K562 (cell line): ENCODE measurements around the gene ITPR2. TPM values are rescaled to one million over a fixed set of nuclear protein-coding genes. Genes with fewer than 3 reads are reported as not detected.

Source experiments
- ATAC-seq: fragments of 200-7000 bp; cut with Tn5 transposase; 3 replicates; pipeline ENCODE4 v1.9.1; 2020; ENCODE audit warnings: moderate library complexity
- BruUV-seq: library from RNA; stranded (reverse); fragments of 400-500 nt; replicated peaks from 2 replicates; lab custom pipeline; 2021; lab: Mats Ljungman, UMichigan
- CTCF ChIA-PET: fragments of 300-600 bp; formaldehyde crosslinking; extraction: SDS; loops from one replicate; lab custom pipeline; 2021; ENCODE audit warnings: low intra/inter-chr PET ratio; lab: Yijun Ruan, JAX
- POLR2A ChIA-PET: fragments of 300-600, 350-650 bp; sonication (Branson Sonifier 250); formaldehyde crosslinking; extraction: SDS; loops from one replicate; lab custom pipeline; 2021; ENCODE audit warnings: antibody characterized with exemption, inconsistent platforms; lab: Yijun Ruan, JAX
- DNase-seq, 4 experiments: peaks; one replicate each; pipeline versions ENCODE4 v3.0.0 to v3.0.0-alpha.2; 2011 to 2018; ENCODE audit warnings: low spot score in 3 of 4, mixed read lengths in 3 of 4; ENCODE audit errors: extremely low read depth in 1 of 4
- FAIRE-seq: peaks from 2 replicates; lab custom pipeline; 2011; peaks lifted over from hg19 to GRCh38; lab: Jason Lieb, UNC
- H2AFZ ChIP-seq: 2 replicates; pipeline ENCODE4 v1.6.0; 2011; ENCODE audit warnings: low read depth, low read length, control low read depth, inconsistent platforms
- H3K27ac ChIP-seq: fragments of 200-600 bp; 3 replicates; pipeline ENCODE4 v1.8.0; 2011; ENCODE audit warnings: low read depth, mild to moderate bottlenecking, control low read depth, inconsistent platforms, low read length, moderate library complexity, mixed read lengths; ENCODE audit errors: extremely low read depth
- H3K27me3 ChIP-seq, 2 experiments: fragments of 300-600 bp in 1 of 2; 2 replicates in 1 of 2; 3 replicates in 1 of 2; pipeline versions ENCODE4 v1.6.0 to v1.8.0; 2011; ENCODE audit warnings: inconsistent platforms in 2 of 2, low read length in 2 of 2, mild to moderate bottlenecking in 1 of 2, mixed read lengths in 1 of 2, moderate library complexity in 1 of 2; ENCODE audit not compliant: control insufficient read depth in 2 of 2, insufficient read depth in 2 of 2
- H3K36me3 ChIP-seq: fragments of 300-600 bp; 3 replicates; pipeline ENCODE4 v1.8.0; 2011; ENCODE audit warnings: mild to moderate bottlenecking, low read length, inconsistent platforms; ENCODE audit not compliant: control insufficient read depth, insufficient read depth
- H3K4me1 ChIP-seq, 2 experiments: fragments of 200-600 bp in 1 of 2; replicated peaks in 1 of 2; 2 replicates in 1 of 2; 3 replicates in 1 of 2; pipeline versions ENCODE4 v1.5.1 to v1.8.0; 2011; ENCODE audit warnings: inconsistent platforms in 2 of 2, low read length in 2 of 2, mild to moderate bottlenecking in 1 of 2, mixed read lengths in 1 of 2, moderate library complexity in 1 of 2; ENCODE audit not compliant: control insufficient read depth in 2 of 2, insufficient read depth in 2 of 2
- H3K4me2 ChIP-seq: 2 replicates; pipeline ENCODE4 v1.6.1; 2011; ENCODE audit warnings: low read length, control low read depth, inconsistent platforms, mixed read lengths; ENCODE audit not compliant: insufficient read depth
- H3K4me3 ChIP-seq: fragments of 200-600 bp; sonication (generic), shearing (Covaris generic); 2 replicates; pipeline ENCODE4 v1.5.1; 2016; ENCODE audit warnings: control low read depth, inconsistent platforms
- H3K79me2 ChIP-seq: fragments of 200-600 bp; 3 replicates; pipeline ENCODE4 v1.8.0; 2011; ENCODE audit warnings: low read length, inconsistent platforms; ENCODE audit not compliant: control insufficient read depth, insufficient read depth
- H3K9ac ChIP-seq, 2 experiments: 2 replicates each; pipeline versions ENCODE4 v1.6.0 to v1.6.1; 2011; ENCODE audit warnings: low read depth in 2 of 2, low read length in 2 of 2, control low read depth in 1 of 2, inconsistent platforms in 1 of 2, mild to moderate bottlenecking in 1 of 2, mixed read lengths in 1 of 2; ENCODE audit not compliant: insufficient read depth in 1 of 2
- H3K9me1 ChIP-seq: one replicate; pipeline ENCODE4 v1.6.0; 2011; ENCODE audit warnings: inconsistent platforms, mild to moderate bottlenecking, low read length, moderate library complexity; ENCODE audit not compliant: control insufficient read depth, insufficient read depth
- H3K9me3 ChIP-seq: replicated peaks from 2 replicates; pipeline ENCODE4 v1.5.1; 2011; ENCODE audit warnings: low read depth, low read length, inconsistent platforms; ENCODE audit not compliant: control insufficient read depth, insufficient read depth
- H4K20me1 ChIP-seq: replicated peaks from 2 replicates; pipeline ENCODE4 v1.6.1; 2011; ENCODE audit warnings: low read length, inconsistent platforms, mixed read lengths; ENCODE audit not compliant: control insufficient read depth, insufficient read depth
- ARID2 ChIP-seq: fragments of 450-650 bp; IDR thresholded peaks from 2 replicates; pipeline ENCODE4 v1.6.1; 2017; ENCODE audit warnings: antibody characterized with exemption, mild to moderate bottlenecking
- CHAMP1 ChIP-seq: fragments of 450-650 bp; IDR thresholded peaks from 2 replicates; pipeline ENCODE4 v1.6.1; 2016; ENCODE audit warnings: mild to moderate bottlenecking
- DLX4 ChIP-seq: fragments of 250-450 bp; sonication (Bioruptor Pico); IDR thresholded peaks from 2 replicates; pipeline ENCODE4 v1.6.1; 2021; ENCODE audit warnings: mild to moderate bottlenecking
- HMBOX1 ChIP-seq: sonication (generic); IDR thresholded peaks from 2 replicates; pipeline ENCODE4 v1.6.1; 2016
- KAT7 ChIP-seq: sonication (generic); formaldehyde crosslinking; IDR thresholded peaks from 2 replicates; pipeline ENCODE4 v1.8.0; 2022; ENCODE audit warnings: missing genetic modification reagents, mild to moderate bottlenecking, borderline replicate concordance
- KLF6 ChIP-seq: fragments of 250-450 bp; sonication (Bioruptor Pico); IDR thresholded peaks from 2 replicates; pipeline ENCODE4 v1.4.0; 2020; ENCODE audit warnings: mild to moderate bottlenecking, moderate library complexity, borderline replicate concordance
- RFX5 ChIP-seq: IDR thresholded peaks from 2 replicates; pipeline ENCODE4 v1.6.1; 2011; ENCODE audit warnings: low read depth, mild to moderate bottlenecking, improper control_type of control experiment, low read length
- STAT6 ChIP-seq: sonication (generic); formaldehyde crosslinking; IDR thresholded peaks from 2 replicates; pipeline ENCODE4 v1.8.1; 2023; ENCODE audit warnings: mild to moderate bottlenecking, missing genetic modification reagents
- ZKSCAN8 ChIP-seq: fragments of 200-800 bp; sonication (Bioruptor generic); IDR thresholded peaks from 2 replicates; pipeline ENCODE4 v1.6.1; 2016; ENCODE audit warnings: missing genetic modification characterization, missing compliant biosample characterization
- ZNF165 ChIP-seq: fragments of 250-450 bp; sonication (Bioruptor Pico); IDR thresholded peaks from 2 replicates; pipeline ENCODE4 v1.4.0; 2020; ENCODE audit warnings: borderline replicate concordance
- ZNF766 ChIP-seq: fragments of 200-800 bp; sonication (Bioruptor generic); conservative IDR thresholded peaks from 2 replicates; pipeline ENCODE4 v1.6.1; 2016; ENCODE audit warnings: missing genetic modification characterization, missing compliant biosample characterization
- ZNF830 ChIP-seq: fragments of 250-450 bp; sonication (Bioruptor Pico); IDR thresholded peaks from 2 replicates; pipeline ENCODE4 v1.5.0; 2021; ENCODE audit warnings: mild to moderate bottlenecking
- WGBS: fragments of 100-300 bp; shearing (Covaris generic); methylation state at CpG from one replicate; pipeline ENCODE4 v1.1.6; 2016; ENCODE audit warnings: low coverage, mixed read lengths; ENCODE audit not compliant: insufficient coverage; ENCODE audit errors: missing lambda C conversion rate; 5-methylcytosine and 5-hydroxymethylcytosine counted together
- in situ Hi-C: fragments of 300-500 bp; cut with MboI; formaldehyde crosslinking; loops from 4 replicates; pipeline ENCODE4 v1.15.0; 2018; ENCODE audit warnings: inconsistent platforms, mixed read lengths
- intact Hi-C: fragments of 100-400 bp; cut with micrococcal nuclease; formaldehyde crosslinking; loops from 2 replicates; pipeline ENCODE4 v1.14.2; 2022
- polyA plus RNA-seq, 8 experiments: library from polyadenylated mRNA; depleted of rRNA in 4 of 8; stranded (reverse) in 5 of 8; unstranded in 3 of 8; fragments of >200 nt; fragmentation: Nextera tagmentation in 2 of 8; fragmentation: Illumina TruSeq in 1 of 8; extraction: Ambion mirVana in 2 of 8; extraction: Trizol in 1 of 8; gene quantifications; 2 replicates each; pipeline versions ENCODE4 v1.2.1 to v1.2.3, GENCODE V29; 2011 to 2014; ENCODE audit warnings: inconsistent platforms in 1 of 8, missing spikeins in 1 of 8
- total RNA-seq, 7 experiments: library from RNA; depleted of rRNA in 6 of 7; stranded (reverse); fragments of >200 nt in 6 of 7; fragmentation: Illumina TruSeq in 2 of 7; extraction: Trizol in 2 of 7; gene quantifications; 2 replicates each; pipeline versions ENCODE4 v1.2.1 to v1.2.3, GENCODE V29; 2011 to 2021; ENCODE audit warnings: low replicate concordance in 1 of 7

Gene ITPR2
- total and polyA plus RNA-seq, 9 of the 15 experiments (the other 6 are each of a cell fraction or from before 2014, with no cell fraction given) = 0.21 to 3.3 (median 0.95) TPM

GRCh38 chr12:26426652-26427051, 406.3 kb downstream of the ITPR2 start:
- H3K4me3 ChIP-seq = no peak overlapping the region
- no peaks in the 10 kb centered on the region for H3K9me3 ChIP-seq
- H3K4me2 ChIP-seq = no peak overlapping the region
- intact Hi-C loops (no loop called here), in situ Hi-C loops (no loop called here)
- H3K27me3 ChIP-seq = no peaks in the 10 kb centered on the region
- 6% methylated on average over 1 of the region's 1 CpG for WGBS
- no TSS peak for BruUV-seq
- no peak for TF ChIP-seq KLF6 (CRISPR knock-in tag)
- TF ChIP-seq ZKSCAN8 (CRISPR knock-in tag) = no peak
- TF ChIP-seq ZNF830 (CRISPR knock-in tag) = no peak
- TF ChIP-seq STAT6 (CRISPR knock-in tag) = no peak
- TF ChIP-seq DLX4 (CRISPR knock-in tag) = no peak
- TF ChIP-seq RFX5 = no peak
- TF ChIP-seq ARID2 = no peak
- no peak for TF ChIP-seq CHAMP1
- TF ChIP-seq ZNF165 = no peak
- no peak for TF ChIP-seq HMBOX1
- TF ChIP-seq KAT7 (CRISPR knock-in tag) = no peak
- no peak for TF ChIP-seq ZNF766 (CRISPR knock-in tag)
- no peaks in the 10 kb centered on the region for H3K79me2 ChIP-seq
- H4K20me1 ChIP-seq = no peaks in the 10 kb centered on the region
- ChIA-PET CTCF (no interaction called here), POLR2A (no interaction called here)
- no peaks in the 10 kb centered on the region for H3K9me1 ChIP-seq
- no peak for ATAC-seq
- no peak overlapping the region for H2AFZ ChIP-seq
- H3K27ac ChIP-seq = no peak overlapping the region
- FAIRE-seq = no peak
- H3K36me3 ChIP-seq = no peaks in the 10 kb centered on the region
- no peaks in the 10 kb centered on the region for H3K4me1 ChIP-seq
- no peak for DNase-seq
- no peak overlapping the region for H3K9ac ChIP-seq
